NCI-H345 treated with DMSO at 0.1 percent for 48 hours (cell line): ENCODE measurements around the gene ZNF598.
"Not testable (repeated sequence)": the region's sequence is repeated elsewhere in the genome, so short reads cannot be mapped to it uniquely, and the experiment has no call there.

Experiments
- DNase-seq: peaks from one replicate; lab custom pipeline; 2025; ENCODE audit not compliant: unreplicated experiment; lab: John Stamatoyannopoulos, UW

Gene ZNF598

DNA sequence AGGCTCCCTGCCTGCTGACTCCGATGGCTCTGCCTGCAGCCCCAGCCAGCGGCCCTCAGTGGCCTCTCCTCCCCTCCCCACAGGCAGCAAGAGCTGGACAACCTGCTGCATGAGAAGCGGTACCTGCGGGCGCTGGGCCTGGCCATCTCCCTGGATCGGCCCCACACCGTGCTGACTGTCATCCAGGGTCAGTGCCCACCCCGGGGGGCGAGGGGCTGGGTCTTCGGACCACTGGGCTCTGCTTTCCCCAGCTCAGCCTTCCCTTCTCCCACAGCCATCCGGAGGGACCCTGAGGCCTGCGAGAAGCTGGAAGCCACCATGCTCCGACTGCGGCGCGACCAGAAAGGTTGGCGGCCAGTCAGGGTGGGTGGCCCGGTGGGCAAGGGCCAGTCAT, 31.7 kb downstream of the ZNF598 start:
- DNase-seq = no peak

DNA sequence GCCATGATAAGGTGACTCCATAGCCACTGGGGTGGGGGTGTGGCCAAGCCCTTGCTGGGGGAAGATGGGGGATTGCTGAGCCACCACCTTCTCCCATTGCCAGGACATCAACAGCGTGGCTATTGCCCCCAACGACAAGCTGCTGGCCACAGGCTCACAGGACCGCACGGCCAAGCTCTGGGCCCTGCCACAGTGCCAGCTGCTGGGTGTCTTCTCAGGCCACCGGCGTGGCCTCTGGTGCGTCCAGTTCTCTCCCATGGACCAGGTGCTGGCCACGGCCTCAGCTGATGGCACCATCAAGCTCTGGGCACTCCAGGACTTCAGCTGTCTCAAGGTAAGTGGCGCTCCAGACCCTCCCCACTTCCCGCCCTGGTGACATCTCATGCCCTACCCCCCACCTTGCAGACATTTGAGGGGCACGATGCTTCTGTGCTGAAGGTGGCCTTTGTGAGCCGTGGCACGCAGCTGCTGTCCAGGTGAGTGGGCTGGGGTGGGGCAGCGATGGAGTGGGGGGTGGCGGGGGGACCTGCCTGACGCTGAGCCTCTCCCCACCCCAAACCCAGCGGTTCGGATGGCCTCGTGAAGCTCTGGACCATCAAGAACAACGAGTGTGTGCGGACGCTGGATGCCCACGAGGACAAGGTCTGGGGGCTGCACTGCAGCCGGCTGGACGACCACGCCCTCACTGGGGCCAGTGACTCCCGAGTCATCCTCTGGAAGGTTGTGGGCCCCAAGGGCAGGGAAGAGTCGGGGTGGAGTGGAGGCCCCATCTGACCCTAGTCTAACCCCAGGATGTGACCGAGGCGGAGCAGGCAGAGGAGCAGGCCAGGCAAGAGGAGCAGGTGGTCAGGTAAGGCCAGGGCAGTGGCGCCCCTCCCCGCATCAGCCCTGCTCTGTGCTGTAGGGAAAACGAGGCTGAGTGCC, 32.4 kb downstream of the ZNF598 start:
- no peak for DNase-seq

DNA sequence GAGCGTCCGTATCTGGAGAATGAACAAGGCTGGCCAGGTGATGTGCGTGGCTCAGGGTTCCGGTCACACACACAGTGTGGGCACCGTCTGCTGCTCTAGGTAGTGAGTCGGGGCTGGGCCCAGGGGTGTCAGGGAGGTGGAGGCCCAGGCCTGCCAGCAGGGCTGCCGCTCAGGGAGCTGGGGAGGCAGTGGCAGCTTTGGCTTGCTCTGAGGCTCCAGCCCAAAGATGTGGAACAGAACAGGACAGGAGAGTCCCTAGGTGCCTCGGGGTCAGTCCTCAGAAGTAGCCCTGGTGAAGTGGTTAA, 33.5 kb downstream of the ZNF598 start:
- no peak for DNase-seq

DNA sequence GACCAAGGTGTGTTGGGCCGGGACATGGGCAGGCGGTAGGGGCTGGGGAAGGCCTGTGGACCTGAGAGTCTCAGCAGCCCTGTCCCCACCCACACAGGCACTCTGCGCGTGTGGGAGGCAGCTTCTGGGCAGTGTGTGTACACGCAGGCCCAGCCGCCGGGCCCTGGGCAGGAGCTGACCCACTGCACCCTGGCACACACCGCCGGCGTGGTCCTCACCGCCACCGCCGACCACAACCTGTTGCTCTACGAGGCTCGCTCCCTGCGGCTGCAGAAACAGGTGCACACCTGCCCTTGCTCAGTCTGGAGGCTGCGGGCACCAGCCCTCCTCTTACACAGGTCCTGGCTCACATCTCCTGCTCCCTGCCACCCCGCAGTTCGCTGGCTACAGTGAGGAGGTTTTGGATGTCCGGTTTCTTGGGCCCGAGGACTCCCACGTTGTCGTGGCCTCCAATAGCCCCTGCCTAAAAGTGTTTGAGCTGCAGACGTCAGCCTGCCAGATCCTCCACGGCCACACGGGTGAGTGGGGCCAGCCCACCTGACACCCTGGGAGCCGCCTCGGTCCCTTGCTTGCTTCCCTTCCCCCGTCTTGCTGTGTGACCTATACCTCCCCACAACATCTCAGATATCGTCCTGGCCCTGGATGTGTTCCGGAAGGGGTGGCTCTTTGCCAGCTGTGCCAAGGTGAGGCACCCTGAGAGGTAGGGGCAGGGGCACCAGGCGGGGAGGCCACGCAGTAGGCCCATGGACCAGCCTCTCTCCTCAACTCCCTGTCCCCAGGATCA, 34.0 kb downstream of the ZNF598 start:
- no peak for DNase-seq

DNA sequence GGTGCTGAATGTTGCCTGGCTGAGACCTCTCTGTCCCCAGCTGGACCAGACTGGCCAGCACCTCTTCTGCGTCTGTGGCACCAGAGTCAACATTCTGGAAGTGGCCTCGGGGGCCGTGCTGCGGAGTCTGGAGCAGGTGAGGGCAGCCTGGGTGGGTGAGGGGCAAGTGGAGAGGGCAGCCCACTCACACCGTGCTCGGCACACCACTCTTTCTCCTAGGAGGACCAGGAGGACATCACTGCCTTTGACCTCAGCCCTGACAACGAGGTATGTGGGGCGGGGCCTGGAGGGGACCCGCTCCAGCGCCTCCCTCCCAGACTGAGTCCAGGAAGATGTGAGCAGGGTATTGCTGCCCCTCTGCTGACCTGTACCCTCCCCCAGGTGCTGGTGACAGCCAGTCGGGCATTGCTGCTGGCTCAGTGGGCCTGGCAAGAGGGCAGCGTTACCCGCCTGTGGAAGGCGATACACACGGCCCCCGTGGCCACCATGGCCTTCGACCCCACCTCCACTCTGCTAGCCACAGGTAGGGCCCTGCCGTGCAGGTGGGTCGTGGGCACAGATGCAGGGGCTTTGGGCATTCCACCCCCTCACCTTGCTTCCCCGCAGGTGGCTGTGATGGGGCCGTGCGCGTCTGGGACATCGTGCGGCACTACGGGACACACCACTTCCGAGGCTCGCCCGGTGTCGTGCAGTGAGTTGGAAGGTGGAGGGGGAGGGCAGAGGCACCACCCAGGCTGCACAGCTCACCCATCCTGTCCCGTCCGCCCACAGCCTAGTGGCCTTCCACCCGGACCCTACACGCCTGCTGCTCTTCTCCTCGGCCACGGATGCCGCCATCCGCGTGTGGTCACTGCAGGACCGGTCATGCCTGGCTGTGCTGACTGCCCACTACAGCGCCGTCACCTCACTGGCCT, 35.2 kb downstream of the ZNF598 start:
- DNase-seq = no peak

DNA sequence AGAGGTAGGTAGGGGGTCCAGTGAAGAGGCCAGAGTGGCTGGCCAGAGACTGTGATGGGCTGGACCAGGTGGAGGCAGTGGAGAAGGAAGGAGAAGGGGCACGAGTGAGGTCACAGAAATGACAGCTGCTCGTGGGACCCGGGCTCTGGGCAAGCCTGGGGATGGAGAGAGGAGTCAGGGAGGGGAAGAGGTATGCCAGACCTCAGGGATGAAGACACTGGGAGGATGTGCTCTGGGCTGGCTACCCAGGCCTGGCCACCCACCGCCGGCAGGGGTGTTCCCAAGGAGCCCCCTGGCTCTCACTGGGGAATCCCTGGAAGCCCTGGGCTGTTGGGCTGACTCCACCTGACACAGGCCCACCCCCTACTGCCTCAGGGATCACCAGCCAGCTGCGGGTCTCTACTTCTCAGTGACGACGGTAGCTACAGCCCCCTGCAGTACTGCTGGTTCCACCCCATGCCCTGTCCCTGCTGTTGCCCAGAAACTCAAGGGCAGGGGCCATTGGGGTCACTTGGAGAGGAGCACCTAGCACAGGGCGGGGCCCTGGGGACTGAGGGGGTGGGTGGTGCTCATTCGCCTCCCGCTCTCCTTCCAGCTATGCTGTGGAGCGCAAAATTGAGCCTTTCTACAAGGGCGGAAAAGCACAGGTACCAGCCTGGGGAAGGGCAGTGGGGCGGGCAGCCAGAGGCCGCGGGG, 36.0 kb downstream of the ZNF598 start:
- no peak for DNase-seq

DNA sequence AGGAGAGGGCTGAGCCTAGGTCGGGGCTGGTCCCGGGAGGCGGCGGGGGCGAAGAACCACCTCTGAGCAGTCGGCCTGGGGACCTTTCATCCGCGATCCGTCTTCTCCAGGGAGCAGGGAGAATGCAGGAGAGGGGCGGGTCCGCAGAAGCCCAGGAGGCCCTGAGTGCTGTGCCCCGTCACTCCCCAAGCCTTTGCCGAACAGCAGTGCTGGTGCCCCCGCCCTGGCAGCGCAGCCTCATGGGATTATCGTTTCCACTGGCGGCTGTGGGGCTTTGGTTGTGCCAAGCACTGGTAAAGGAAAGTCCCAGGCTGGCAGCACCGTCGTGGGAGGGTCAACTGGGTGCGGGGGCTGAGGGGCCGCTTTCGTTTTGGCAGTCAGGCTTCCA, 37.1 kb downstream of the ZNF598 start:
- DNase-seq = no peak

DNA sequence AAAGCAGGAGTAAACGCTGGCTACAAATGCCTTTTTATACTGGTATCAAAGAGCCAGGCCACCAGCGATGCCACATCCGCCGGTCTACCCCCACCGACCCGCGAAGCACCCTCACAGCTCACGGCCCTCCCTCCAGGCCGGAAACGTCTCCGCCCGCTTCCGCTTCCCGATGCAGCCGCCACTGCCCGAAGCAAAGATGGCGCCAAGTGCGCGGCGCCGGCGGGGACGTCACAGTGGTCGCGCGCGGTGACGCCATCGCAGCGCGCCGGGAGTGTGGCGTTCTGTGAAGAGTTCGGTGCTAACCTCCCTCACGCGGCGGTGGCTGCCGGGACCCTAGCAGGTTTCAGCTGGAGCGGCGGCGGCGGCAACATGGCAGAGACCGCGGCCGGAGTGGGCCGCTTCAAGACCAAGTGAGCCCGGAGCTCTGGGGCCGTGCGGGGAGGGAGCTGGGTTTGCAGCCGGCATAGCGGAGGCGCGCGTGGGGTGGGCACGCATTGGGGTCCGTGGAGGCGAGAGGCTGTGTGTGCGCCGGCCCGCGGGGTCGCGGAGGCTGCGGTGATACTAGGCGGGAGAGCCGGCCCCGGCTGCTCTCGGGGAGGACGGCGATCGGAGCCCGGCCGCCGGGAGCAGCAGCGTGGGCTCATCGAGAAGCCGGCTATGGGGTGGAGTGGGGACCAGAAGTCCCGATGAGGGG, 37.7 kb downstream of the ZNF598 start, which contains the start of gene TBL3:
TBL3 (plus strand) TSS at position 258 of the 694 bp plus-strand sequence; CDS start at position 370, 112 bp downstream.
- DNase-seq = peak; percentile 77

DNA sequence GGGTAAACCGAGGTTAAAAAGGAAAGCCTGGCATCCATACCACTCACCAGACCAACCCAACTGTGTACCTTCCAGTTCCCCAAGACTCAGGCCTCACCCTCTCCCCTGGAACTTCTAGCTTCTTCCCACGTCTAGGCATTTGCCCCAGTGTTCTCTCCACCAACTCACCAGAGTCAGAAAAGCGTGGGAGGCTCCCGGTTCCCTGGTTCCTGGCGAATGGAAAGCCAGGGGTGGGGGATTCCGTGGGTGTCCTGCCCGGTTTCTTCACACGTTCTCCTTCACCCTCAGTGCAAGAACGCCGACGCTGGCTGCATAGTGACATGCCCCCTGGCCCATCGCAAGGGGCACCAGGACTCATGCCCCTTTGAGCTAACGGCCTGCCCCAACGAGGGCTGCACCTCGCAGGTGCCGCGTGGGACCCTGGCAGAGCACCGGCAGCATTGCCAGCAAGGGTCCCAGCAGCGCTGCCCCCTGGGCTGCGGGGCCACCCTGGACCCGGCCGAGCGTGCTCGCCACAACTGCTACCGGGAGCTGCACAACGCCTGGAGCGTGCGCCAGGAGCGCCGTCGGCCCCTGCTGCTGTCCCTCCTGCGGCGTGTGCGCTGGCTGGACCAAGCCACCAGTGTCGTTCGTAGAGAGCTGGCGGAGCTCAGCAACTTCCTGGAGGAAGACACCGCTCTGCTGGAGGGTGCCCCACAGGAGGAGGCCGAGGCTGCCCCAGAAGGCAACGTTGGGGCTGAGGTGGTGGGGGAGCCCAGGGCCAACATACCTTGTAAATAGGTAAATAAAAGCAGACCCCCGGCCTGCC, 41.3 kb downstream of the ZNF598 start:
- no peak for DNase-seq

DNA sequence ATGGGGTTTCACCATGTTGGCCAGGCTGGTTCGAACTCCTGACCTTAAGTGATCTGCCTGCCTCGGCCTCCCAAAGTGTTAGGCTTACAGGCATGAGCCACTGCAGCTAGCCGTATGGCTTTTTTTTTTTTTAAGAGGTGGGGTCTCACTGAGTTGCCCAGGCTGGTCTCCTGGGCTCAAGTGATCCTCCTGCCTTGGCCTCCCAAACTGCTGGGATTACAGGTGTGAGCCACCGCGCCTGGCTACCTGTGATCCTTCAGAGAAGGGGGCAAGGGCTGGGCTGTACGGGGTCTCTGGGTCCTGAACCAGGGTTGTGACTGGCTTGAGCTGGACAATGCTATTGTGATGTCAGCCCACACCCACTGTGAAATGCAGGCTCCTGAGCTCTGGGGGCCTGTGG, 43.2 kb downstream of the ZNF598 start, which contains the start of gene RNF151:
RNF151 (plus strand) TSS at position 397 of the 400 bp plus-strand sequence. CDS start 26 bp downstream, outside the sequence.
- DNase-seq = no peak

DNA sequence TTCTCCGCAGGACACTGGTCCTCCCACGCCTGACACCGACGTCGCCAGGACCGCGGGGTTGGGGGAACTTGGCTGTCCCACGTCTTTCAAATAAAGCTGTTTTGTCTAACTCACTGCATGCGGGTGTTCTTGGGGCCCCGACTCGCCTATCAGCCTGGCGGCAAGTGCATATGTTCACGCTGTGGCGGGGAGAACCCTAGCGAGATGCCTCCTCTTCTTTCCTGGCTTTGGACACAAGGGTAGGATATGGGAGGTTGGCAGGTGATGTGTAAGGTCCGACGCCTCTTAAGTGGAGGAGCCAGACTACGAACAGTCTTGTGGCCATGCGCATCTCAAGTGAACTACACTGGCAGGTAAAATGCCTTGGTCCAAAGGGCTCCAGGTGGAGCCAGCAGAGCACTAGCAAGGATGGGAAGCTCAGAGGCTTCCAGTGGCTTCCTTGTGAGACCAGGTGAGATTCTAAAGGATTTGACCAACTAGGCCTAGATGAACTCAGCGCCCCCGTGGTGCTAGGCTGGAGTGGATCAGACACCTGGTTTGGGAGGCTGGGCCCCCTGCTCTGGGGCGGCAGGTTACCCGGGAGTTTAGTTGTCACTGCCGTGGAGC, 44.1 kb downstream of the ZNF598 start:
- DNase-seq = no peak

DNA sequence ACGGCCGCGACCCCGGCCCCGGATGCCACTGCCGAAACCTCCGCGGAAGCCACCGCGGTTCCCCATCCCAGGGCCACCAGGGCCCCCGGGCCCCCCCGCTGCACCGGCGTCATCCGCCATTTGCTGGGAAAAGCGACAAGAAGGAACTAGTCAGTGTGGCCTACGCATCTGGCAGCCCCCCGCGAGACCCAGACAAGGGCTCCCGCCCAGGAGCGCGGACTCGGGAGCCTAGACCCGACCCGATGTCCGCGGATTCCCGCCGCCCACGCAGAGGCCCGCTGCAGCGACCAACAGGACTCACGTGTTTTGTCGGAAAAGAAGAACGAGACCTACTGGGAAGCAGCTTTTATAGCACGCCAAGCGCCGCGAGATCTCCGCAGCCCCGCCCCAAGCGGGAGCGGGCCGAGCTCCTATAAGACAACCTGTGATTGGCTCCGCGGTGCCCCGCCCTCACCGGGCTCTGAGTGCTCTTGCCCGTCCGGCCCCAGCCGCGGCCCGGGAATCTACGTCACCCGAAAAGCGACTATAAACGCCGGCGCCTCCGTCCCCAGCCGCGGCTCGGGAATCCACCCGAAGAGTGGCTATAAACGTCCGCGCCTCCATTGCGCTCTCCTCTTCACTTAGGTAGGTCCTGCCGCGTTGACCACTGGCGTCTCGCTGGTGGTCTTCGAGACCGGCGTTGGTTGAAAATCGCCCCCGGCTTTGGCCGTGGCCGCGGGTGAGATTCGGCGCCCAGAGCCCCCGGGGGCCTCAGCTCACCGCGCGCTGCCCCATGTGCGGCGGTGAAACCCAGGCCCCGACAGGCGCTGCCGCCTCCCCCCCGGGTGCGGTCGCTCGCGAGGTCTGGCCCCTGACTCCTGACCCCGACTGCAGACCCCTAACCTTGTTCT, 44.9 kb downstream of the ZNF598 start, which contains the start of gene RPS2:
RPS2 (minus strand) TSS at position 321 of the 890 bp plus-strand sequence; CDS start at position 120, 201 bp downstream.
- DNase-seq = peak; percentile 95

DNA sequence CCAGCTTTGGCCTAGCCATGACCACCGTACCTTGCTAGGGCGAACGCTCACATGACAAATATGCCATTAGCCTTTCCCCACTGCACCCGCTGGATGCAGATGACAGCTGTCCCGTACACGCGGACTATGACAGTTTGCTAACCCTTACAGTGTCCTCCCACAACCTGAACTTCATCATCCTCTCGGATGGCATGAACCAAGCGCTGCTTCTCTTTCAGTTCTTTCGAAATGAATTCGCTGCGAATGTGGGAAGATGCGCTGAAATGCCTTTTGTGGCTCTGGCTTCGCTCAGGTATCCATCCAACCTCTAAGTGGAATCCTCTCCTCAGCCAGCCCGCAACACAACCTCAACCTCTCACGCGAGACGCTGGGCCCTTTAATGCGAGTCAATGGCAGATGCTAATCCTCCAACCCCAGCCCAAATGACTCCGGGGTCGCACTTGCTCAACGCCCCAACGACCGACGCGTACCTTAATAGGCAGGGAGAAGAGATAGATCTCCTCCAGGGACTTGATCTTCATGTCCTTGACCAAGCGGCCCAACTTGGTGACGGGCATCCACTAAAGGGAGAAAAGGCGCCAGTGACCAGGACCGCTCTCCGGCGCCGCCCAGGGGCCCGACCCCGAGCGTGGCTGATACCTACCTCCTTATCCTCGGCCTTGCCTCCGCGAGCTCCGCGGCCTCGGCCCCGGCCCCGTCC, 45.7 kb downstream of the ZNF598 start:
- no peak for DNase-seq

DNA sequence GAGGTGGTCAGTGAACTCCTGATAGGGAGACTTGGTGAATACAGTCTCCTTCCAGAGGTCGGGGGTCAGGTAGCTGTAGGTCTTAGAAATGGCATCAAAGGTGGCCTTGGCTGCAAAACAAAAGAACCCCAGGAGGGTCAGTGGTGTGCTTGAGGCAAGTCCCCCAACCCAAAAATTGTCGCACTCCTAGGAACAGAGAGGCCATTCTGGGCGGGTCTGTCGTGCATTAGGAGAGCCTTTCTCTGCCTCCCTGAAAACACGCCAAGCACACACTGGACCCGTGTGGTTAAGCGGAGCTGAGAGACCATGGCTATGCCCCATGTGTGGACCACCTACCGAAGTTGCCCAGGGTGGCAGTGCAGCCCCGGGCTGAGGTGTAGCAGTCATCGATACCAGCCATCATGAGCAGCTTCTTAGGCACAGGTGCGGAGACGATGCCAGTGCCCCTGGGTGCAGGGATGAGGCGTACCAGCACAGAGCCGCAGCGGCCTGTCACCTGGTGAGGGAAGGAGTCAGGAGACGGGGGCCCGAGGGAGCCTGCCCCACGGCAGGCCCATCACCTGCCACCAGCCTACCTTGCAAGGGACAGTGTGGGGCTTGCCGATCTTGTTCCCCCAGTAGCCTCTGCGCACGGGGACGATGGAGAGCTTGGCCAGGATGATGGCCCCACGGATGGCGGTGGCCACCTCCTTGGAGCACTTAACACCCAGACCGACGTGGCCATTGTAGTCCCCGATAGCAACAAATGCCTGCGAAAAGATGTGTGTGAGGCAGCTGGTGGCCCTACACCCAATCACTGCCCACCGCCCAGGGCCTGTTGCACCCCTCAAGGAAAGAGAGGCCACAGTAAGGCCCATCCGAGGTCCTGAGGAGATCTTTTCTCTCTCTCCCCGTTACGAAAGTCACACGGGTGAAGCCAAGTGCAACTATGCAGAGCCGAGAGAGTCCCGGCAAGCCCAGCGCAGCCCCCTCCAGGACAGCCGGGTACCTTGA, 47.2 kb downstream of the ZNF598 start:
- not testable (repeated sequence) for DNase-seq

DNA sequence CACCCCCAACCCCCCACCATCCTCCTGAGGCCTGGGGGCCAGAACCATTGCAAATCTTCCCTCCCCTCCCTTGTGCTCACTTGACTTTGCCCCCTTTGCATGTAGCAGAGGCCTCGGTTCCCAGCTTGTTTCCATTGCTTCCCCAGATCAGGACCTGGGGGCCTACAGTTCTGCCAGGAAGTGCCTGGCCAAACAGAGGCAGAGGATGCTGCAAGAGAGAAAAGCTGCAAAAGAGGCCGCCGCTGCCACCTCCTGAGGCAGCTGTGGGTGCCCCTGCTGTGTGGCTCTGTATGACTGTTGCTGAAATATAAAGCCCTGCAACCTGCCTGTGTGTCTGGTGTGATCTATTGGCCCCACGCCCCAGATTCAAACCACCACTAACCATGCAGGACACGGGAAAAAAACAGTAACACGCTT, 48.0 kb downstream of the ZNF598 start:
- DNase-seq = peak; percentile 10
